ENCODE results near the gene BBS9.
"Not testable (repeated sequence)": the region's sequence is repeated elsewhere in the genome, so short reads cannot be mapped to it uniquely, and the experiment has no call there.

BBS9 gene

GRCh38 chr7:33433357-33433756 lies 304.0 kb downstream of the BBS9 start:
- no peak for DNase-seq (ENCODE audit: low spot score)

- no peak for DNase-seq (ENCODE audit: low spot score)
These were observed 315.1 kb downstream of the BBS9 start for GRCh38 chr7:33444511-33444910.

GRCh38 chr7:33446551-33446950 lies 317.2 kb downstream of the BBS9 start:
- no peak for DNase-seq (ENCODE audit: low spot score)

GRCh38 chr7:33448035-33448434 lies 318.7 kb downstream of the BBS9 start:
- no peak for DNase-seq (ENCODE audit: low spot score)

GRCh38 chr7:33449847-33450246 lies 320.5 kb downstream of the BBS9 start:
- DNase-seq (ENCODE audit: low spot score): no peak

- DNase-seq (ENCODE audit: low spot score): no peak
These were observed 323.6 kb downstream of the BBS9 start for GRCh38 chr7:33452805-33453502.

- DNase-seq (ENCODE audit: low spot score): no peak
These were observed 327.7 kb downstream of the BBS9 start for GRCh38 chr7:33457039-33457438.

- no peak for DNase-seq (ENCODE audit: low spot score)
These were observed 329.2 kb downstream of the BBS9 start for GRCh38 chr7:33458581-33458980.

- DNase-seq (ENCODE audit: low spot score): no peak
These were observed 330.0 kb downstream of the BBS9 start for GRCh38 chr7:33459340-33459751.

GRCh38 chr7:33463131-33463530 lies 333.8 kb downstream of the BBS9 start:
- no peak for DNase-seq (ENCODE audit: low spot score)

GRCh38 chr7:33466203-33466602 lies 336.8 kb downstream of the BBS9 start:
- DNase-seq (ENCODE audit: low spot score): no peak

GRCh38 chr7:33471636-33472242 lies 342.4 kb downstream of the BBS9 start:
- DNase-seq (ENCODE audit: low spot score): no peak

- DNase-seq (ENCODE audit: low spot score): no peak
These were observed 343.1 kb downstream of the BBS9 start for GRCh38 chr7:33472348-33473025.

- no peak for DNase-seq (ENCODE audit: low spot score)
These were observed 348.5 kb downstream of the BBS9 start for GRCh38 chr7:33477719-33478480.

- DNase-seq (ENCODE audit: low spot score): not testable (repeated sequence)
These were observed 355.1 kb downstream of the BBS9 start for GRCh38 chr7:33484476-33484875.

- no peak for DNase-seq (ENCODE audit: low spot score)
These were observed 356.6 kb downstream of the BBS9 start for GRCh38 chr7:33485747-33486493.

GRCh38 chr7:33486633-33487032 lies 357.3 kb downstream of the BBS9 start:
- no peak for DNase-seq (ENCODE audit: low spot score)

GRCh38 chr7:33487998-33488682 lies 358.8 kb downstream of the BBS9 start:
- DNase-seq (ENCODE audit: low spot score): no peak

- DNase-seq (ENCODE audit: low spot score): no peak
These were observed 365.1 kb downstream of the BBS9 start for GRCh38 chr7:33494474-33494873.

GRCh38 chr7:33495207-33495606 lies 365.8 kb downstream of the BBS9 start:
- no peak for DNase-seq (ENCODE audit: low spot score)

- no peak for DNase-seq (ENCODE audit: low spot score)
These were observed 367.7 kb downstream of the BBS9 start for GRCh38 chr7:33497051-33497450.

Measured in left forelimb (tissue), 1 donor.